CD8-positive, alpha-beta memory T cell (primary cell): Measurements from ENCODE around the gene CYP24A1. TPM values are rescaled to one million over a fixed set of nuclear protein-coding genes. Genes with fewer than 3 reads are reported as not detected.

Experiments used
- CTCF ChIA-PET: fragments of 350-600 bp; sonication (Branson Sonifier 250); formaldehyde crosslinking; loops from one replicate; lab custom pipeline; 2021; ENCODE audit warnings: antibody characterized with exemption; lab: Charles Lee
- POLR2A ChIA-PET: fragments of 350-600 bp; sonication (Branson Sonifier 250); formaldehyde crosslinking; loops from one replicate; lab custom pipeline; 2021; ENCODE audit warnings: antibody characterized with exemption; lab: Charles Lee
- DNase-seq, 5 donors: peaks; one replicate each; pipeline versions ENCODE4 v3.0.0 to v3.0.0-alpha.2; 2020 to 2022; ENCODE audit warnings: mixed read lengths in 1 of 5
- H3K27ac ChIP-seq: one replicate; pipeline ENCODE4 v1.7.0; 2013; ENCODE audit warnings: low read depth, mild to moderate bottlenecking, low read length, moderate library complexity
- H3K27me3 ChIP-seq: 2 replicates; pipeline ENCODE4 v1.7.0; 2013; ENCODE audit warnings: low read length, mild to moderate bottlenecking; ENCODE audit not compliant: insufficient read depth, poor library complexity, severe bottlenecking
- H3K36me3 ChIP-seq: 2 replicates; pipeline ENCODE4 v1.7.0; 2013; ENCODE audit warnings: mild to moderate bottlenecking, low read length, moderate library complexity; ENCODE audit not compliant: insufficient read depth
- H3K4me1 ChIP-seq: 2 replicates; pipeline ENCODE4 v1.7.0; 2013; ENCODE audit warnings: mild to moderate bottlenecking, low read length, moderate library complexity; ENCODE audit not compliant: insufficient read depth
- H3K4me3 ChIP-seq: 2 replicates; pipeline ENCODE4 v1.7.0; 2013; ENCODE audit warnings: mild to moderate bottlenecking, low read length
- H3K9me3 ChIP-seq: 2 replicates; pipeline ENCODE4 v1.7.0; 2013; ENCODE audit warnings: mild to moderate bottlenecking, low read length
- H3K27ac Mint-ChIP-seq, 8 donors: one replicate each; pipeline ENCODE4 v1.8.0; 2020 to 2021; ENCODE audit warnings: mixed read lengths in 8 of 8, mild to moderate bottlenecking in 6 of 8, inconsistent platforms in 3 of 8, moderate library complexity in 3 of 8
- H3K27me3 Mint-ChIP-seq, 2 donors: one replicate each; pipeline ENCODE4 v1.8.0; 2020 to 2021; ENCODE audit warnings: mixed read lengths in 2 of 2, mild to moderate bottlenecking in 1 of 2, moderate library complexity in 1 of 2
- H3K36me3 Mint-ChIP-seq, 3 donors: one replicate each; pipeline ENCODE4 v1.8.0; 2020 to 2021; ENCODE audit warnings: mixed read lengths in 3 of 3, inconsistent platforms in 1 of 3, mild to moderate bottlenecking in 1 of 3
- H3K4me1 Mint-ChIP-seq, 3 donors: one replicate each; pipeline ENCODE4 v1.8.0; 2020 to 2021; ENCODE audit warnings: mixed read lengths in 3 of 3, inconsistent platforms in 1 of 3, mild to moderate bottlenecking in 1 of 3
- H3K4me3 Mint-ChIP-seq, 7 donors: one replicate each; pipeline ENCODE4 v1.8.0; 2020 to 2021; ENCODE audit warnings: mixed read lengths in 7 of 7, mild to moderate bottlenecking in 6 of 7, moderate library complexity in 4 of 7, inconsistent platforms in 2 of 7
- H3K9me3 Mint-ChIP-seq, 5 donors: one replicate each; pipeline ENCODE4 v1.8.0; 2020 to 2022; ENCODE audit warnings: mixed read lengths in 5 of 5, mild to moderate bottlenecking in 3 of 5, moderate library complexity in 2 of 5, inconsistent platforms in 1 of 5
- polyA plus RNA-seq: library from polyadenylated mRNA; unstranded; fragments of 300-500 nt; fragmentation: Illumina TruSeq; gene quantifications from one replicate; pipeline ENCODE4 v1.2.3, GENCODE V29; 2021
- total RNA-seq, 2 experiments: library from RNA; stranded (reverse); gene quantifications; one replicate each; pipeline ENCODE4 v1.2.3, GENCODE V29; 2021

CYP24A1 gene
- total and polyA plus RNA-seq, 3 experiments from 2014 or later = 0.37 to 0.58 (median 0.40) TPM

- Mint-ChIP-seq H3K4me1 (no peaks in the 10 kb centered on the region), H3K27me3 (peaks cover 8 to 13% of the 10 kb centered on the region in 2 donors), H3K9me3 (no peaks in the 10 kb centered on the region), H3K36me3 (peaks cover 0 to 4% (median 0%) of the 10 kb centered on the region in 3 donors), H3K4me3 (no peak overlapping the region), H3K27ac (no peak overlapping the region)
- DNase-seq = no peak
- POLR2A ChIA-PET = no interaction called here
- Histone ChIP-seq H3K27ac (no peak overlapping the region), H3K36me3 (no peaks in the 10 kb centered on the region), H3K4me3 (no peak overlapping the region), H3K4me1 (no peaks in the 10 kb centered on the region), H3K27me3 (no peaks in the 10 kb centered on the region), H3K9me3 (no peaks in the 10 kb centered on the region)
- CTCF ChIA-PET = no interaction called here
Measured at GRCh38 chr20:54110457-54110856, 63.3 kb downstream of the CYP24A1 start.

- POLR2A ChIA-PET = no interaction called here
- CTCF ChIA-PET = no interaction called here
- no peak for DNase-seq
- Histone ChIP-seq H3K27me3 (no peaks in the 10 kb centered on the region), H3K4me3 (no peak overlapping the region), H3K9me3 (no peaks in the 10 kb centered on the region), H3K36me3 (no peaks in the 10 kb centered on the region), H3K4me1 (no peaks in the 10 kb centered on the region), H3K27ac (no peak overlapping the region)
- Mint-ChIP-seq H3K9me3 (no peaks in the 10 kb centered on the region), H3K36me3 (peaks cover 0 to 4% (median 0%) of the 10 kb centered on the region in 3 donors), H3K4me3 (no peak overlapping the region), H3K4me1 (no peaks in the 10 kb centered on the region), H3K27ac (no peak overlapping the region), H3K27me3 (peaks cover 8 to 13% of the 10 kb centered on the region in 2 donors)
Measured at GRCh38 chr20:54110041-54110440, 63.7 kb downstream of the CYP24A1 start.

- Mint-ChIP-seq H3K9me3 (no peaks in the 10 kb centered on the region), H3K27ac (no peak overlapping the region), H3K4me3 (no peak overlapping the region), H3K4me1 (no peaks in the 10 kb centered on the region), H3K27me3 (peaks cover 12% of the 10 kb centered on the region in 2 donors), H3K36me3 (peaks cover 0 to 4% (median 0%) of the 10 kb centered on the region in 3 donors)
- H3K27me3 ChIP-seq = no peaks in the 10 kb centered on the region
- POLR2A ChIA-PET = no interaction called here
- no peak overlapping the region for H3K4me3 ChIP-seq
- CTCF ChIA-PET = no interaction called here
- H3K4me1 ChIP-seq = no peaks in the 10 kb centered on the region
- no peaks in the 10 kb centered on the region for H3K36me3 ChIP-seq
- H3K27ac ChIP-seq = no peak overlapping the region
- no peak for DNase-seq
- no peaks in the 10 kb centered on the region for H3K9me3 ChIP-seq
Measured at GRCh38 chr20:54108817-54109216, 65.0 kb downstream of the CYP24A1 start.

GRCh38 chr20:54108326-54108642 is 65.5 kb downstream of the CYP24A1 start:
- Histone ChIP-seq H3K4me1 (no peaks in the 10 kb centered on the region), H3K27ac (no peak overlapping the region), H3K36me3 (no peaks in the 10 kb centered on the region), H3K9me3 (no peaks in the 10 kb centered on the region), H3K4me3 (no peak overlapping the region), H3K27me3 (no peaks in the 10 kb centered on the region)
- Mint-ChIP-seq H3K27ac (no peak overlapping the region), H3K4me1 (peaks cover under 1 to 2% (median 2%) of the 10 kb centered on the region in 3 donors), H3K4me3 (no peak overlapping the region), H3K9me3 (no peaks in the 10 kb centered on the region), H3K36me3 (peaks cover 0 to 4% (median 0%) of the 10 kb centered on the region in 3 donors), H3K27me3 (peaks cover 8 to 9% of the 10 kb centered on the region in 2 donors)
- DNase-seq = no peak
- ChIA-PET CTCF (no interaction called here), POLR2A (interaction anchor here (0.6 kb wide), 1 partner anchor 1675 kb away, joined by 3 read pairs; no protein-coding TSS in a partner anchor)

GRCh38 chr20:54107600-54108325 is 66.0 kb downstream of the CYP24A1 start:
- Mint-ChIP-seq H3K27me3 (peaks cover 8 to 9% of the 10 kb centered on the region in 2 donors), H3K9me3 (no peaks in the 10 kb centered on the region), H3K4me1 (peaks cover 1 to 4% (median 3%) of the 10 kb centered on the region in 3 donors), H3K36me3 (peaks cover 0 to 4% (median 0%) of the 10 kb centered on the region in 3 donors), H3K27ac (no peak overlapping the region), H3K4me3 (no peak overlapping the region)
- Histone ChIP-seq H3K4me1 (no peaks in the 10 kb centered on the region), H3K4me3 (no peak overlapping the region), H3K36me3 (no peaks in the 10 kb centered on the region), H3K9me3 (no peaks in the 10 kb centered on the region), H3K27ac (no peak overlapping the region), H3K27me3 (no peaks in the 10 kb centered on the region)
- ChIA-PET CTCF (no interaction called here), POLR2A (interaction anchor here (0.6 kb wide), 1 partner anchor 1675 kb away, joined by 3 read pairs; no protein-coding TSS in a partner anchor)
- DNase-seq = no peak

GRCh38 chr20:54107181-54107580 is 66.6 kb downstream of the CYP24A1 start:
- H3K27ac Mint-ChIP-seq = no peak overlapping the region
- peaks cover 0 to 4% (median 0%) of the 10 kb centered on the region in 3 donors for H3K36me3 Mint-ChIP-seq
- ChIA-PET CTCF (interaction anchor here (0.9 kb wide), 1 partner anchor 93 kb away, joined by 3 read pairs; no protein-coding TSS in a partner anchor), POLR2A (no interaction called here)
- H3K4me1 ChIP-seq = no peaks in the 10 kb centered on the region
- no peak overlapping the region for H3K4me3 ChIP-seq
- H3K27me3 Mint-ChIP-seq = peaks cover 7 to 9% of the 10 kb centered on the region in 2 donors
- H3K4me3 Mint-ChIP-seq = no peak overlapping the region
- H3K9me3 Mint-ChIP-seq = no peaks in the 10 kb centered on the region
- H3K36me3 ChIP-seq = no peaks in the 10 kb centered on the region
- H3K4me1 Mint-ChIP-seq = peaks cover 1 to 4% (median 3%) of the 10 kb centered on the region in 3 donors
- no peak overlapping the region for H3K27ac ChIP-seq
- H3K9me3 ChIP-seq = no peaks in the 10 kb centered on the region
- H3K27me3 ChIP-seq = no peaks in the 10 kb centered on the region
- no peak for DNase-seq

GRCh38 chr20:54106162-54106561 is 67.6 kb downstream of the CYP24A1 start:
- CTCF ChIA-PET = interaction anchor here (0.9 to 1.6 kb wide), 2 partner anchors 9 to 94 kb away, joined by 3 to 6 read pairs; no protein-coding TSS in a partner anchor
- H3K36me3 Mint-ChIP-seq = no peaks in the 10 kb centered on the region

GRCh38 chr20:54105653-54106052 is 68.1 kb downstream of the CYP24A1 start:
- Mint-ChIP-seq H3K4me3 (no peak overlapping the region), H3K4me1 (peaks cover 1 to 4% (median 3%) of the 10 kb centered on the region in 3 donors), H3K9me3 (no peaks in the 10 kb centered on the region), H3K27ac (no peak overlapping the region), H3K36me3 (no peaks in the 10 kb centered on the region), H3K27me3 (peaks cover 4 to 5% of the 10 kb centered on the region in 2 donors)
- no peaks in the 10 kb centered on the region for H3K4me1 ChIP-seq
- H3K36me3 ChIP-seq = no peaks in the 10 kb centered on the region
- DNase-seq = no peak
- ChIA-PET POLR2A (no interaction called here), CTCF (interaction anchor here (1.2 to 3.2 kb wide), 3 partner anchors 9 to 541 kb away, joined by 3 to 11 read pairs (median 6); no protein-coding TSS in a partner anchor)
- H3K27ac ChIP-seq = no peak overlapping the region
- no peak overlapping the region for H3K4me3 ChIP-seq
- no peaks in the 10 kb centered on the region for H3K9me3 ChIP-seq
- H3K27me3 ChIP-seq = no peaks in the 10 kb centered on the region

More at GRCh38 chr20:54106162-54106561, 67.6 kb downstream of the CYP24A1 start:
- Mint-ChIP-seq H3K4me1 (peaks cover 1 to 4% (median 3%) of the 10 kb centered on the region in 3 donors), H3K4me3 (no peak overlapping the region), H3K27ac (no peak overlapping the region), H3K9me3 (no peaks in the 10 kb centered on the region), H3K27me3 (peaks cover 4 to 7% of the 10 kb centered on the region in 2 donors)
- Histone ChIP-seq H3K36me3 (no peaks in the 10 kb centered on the region), H3K4me3 (no peak overlapping the region), H3K27me3 (no peaks in the 10 kb centered on the region), H3K9me3 (no peaks in the 10 kb centered on the region), H3K4me1 (no peaks in the 10 kb centered on the region), H3K27ac (no peak overlapping the region)
- POLR2A ChIA-PET = no interaction called here
- DNase-seq = no peak
